ENCODE results near the gene BABAM2. TPM values are rescaled to one million over a fixed set of nuclear protein-coding genes. Genes with fewer than 3 reads are reported as not detected.

BABAM2 gene
- total RNA-seq, 1 experiment from 2014 or later = 46.1 TPM

DNA sequence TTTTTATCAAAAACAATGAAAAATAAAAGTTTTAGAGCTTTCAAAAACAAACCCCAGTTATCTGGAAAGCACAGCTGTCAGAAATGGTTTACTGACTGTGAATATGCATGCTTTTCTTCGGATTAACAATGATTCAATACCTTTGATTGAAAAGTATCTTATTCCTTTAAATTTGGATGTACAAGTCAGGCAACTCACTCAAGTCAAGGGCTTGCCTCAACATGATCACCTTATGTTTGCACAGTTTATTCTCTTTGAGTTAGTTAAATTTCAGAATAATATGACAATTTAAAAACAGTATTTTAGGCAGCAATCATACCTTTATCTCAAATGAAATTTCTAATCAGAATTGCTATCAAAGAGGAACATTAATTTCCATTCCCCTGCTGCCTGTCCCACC, 393.3 kb downstream of the BABAM2 start:
- Histone ChIP-seq H3K27ac (no peak overlapping the region), H4K20me1 (ENCODE audit: insufficient read depth) (no peaks in the 10 kb centered on the region)
- CTCF ChIA-PET = no interaction called here

DNA sequence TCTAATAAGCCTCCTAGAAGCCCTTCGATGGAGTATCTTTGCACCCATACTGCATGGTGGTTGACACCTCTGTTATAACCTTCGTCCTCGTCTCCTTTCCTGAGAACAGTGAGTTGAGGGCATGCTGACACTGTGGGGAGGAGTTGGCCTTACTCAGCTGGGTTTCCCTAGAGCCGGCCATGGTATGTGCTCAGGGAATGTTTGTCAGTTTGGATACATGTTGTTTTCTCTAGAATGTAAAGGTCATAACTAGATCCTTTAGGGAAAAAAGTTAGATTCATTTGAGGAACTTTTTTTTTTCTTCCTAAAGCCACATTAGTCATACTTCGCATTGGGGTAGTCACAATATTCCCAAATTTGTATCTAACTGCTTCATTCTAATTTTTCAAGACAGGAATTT, 396.1 kb downstream of the BABAM2 start:
- intact Hi-C loops (cut with micrococcal nuclease; ENCODE audit: unreplicated experiment) = no loop called here
- CTCF ChIA-PET = interaction anchor here (0.7 kb wide), 1 partner anchor 166 kb away, joined by 3 read pairs; no protein-coding TSS in a partner anchor
- H3K4me2 ChIP-seq = no peak overlapping the region
- POLR2A ChIA-PET (ENCODE audit: unreplicated experiment) = no interaction called here
- BruUV-seq (replicated peaks) = no TSS peak
- no peaks in the 10 kb centered on the region for H3K79me2 ChIP-seq (ENCODE audit: low read depth)
- H3K9me2 ChIP-seq (ENCODE audit: insufficient read depth) = no peaks in the 10 kb centered on the region
- no peaks in the 10 kb centered on the region for H4K20me1 ChIP-seq (ENCODE audit: insufficient read depth)
- H3F3A ChIP-seq (ENCODE audit: insufficient read depth, low read depth) = peaks cover under 1% of the 10 kb centered on the region; the same call in 1 of the 2 replicates
- no peak overlapping the region for H3K4me3 ChIP-seq
- no peak for DNase-seq
- TF ChIP-seq, protein P1, sequence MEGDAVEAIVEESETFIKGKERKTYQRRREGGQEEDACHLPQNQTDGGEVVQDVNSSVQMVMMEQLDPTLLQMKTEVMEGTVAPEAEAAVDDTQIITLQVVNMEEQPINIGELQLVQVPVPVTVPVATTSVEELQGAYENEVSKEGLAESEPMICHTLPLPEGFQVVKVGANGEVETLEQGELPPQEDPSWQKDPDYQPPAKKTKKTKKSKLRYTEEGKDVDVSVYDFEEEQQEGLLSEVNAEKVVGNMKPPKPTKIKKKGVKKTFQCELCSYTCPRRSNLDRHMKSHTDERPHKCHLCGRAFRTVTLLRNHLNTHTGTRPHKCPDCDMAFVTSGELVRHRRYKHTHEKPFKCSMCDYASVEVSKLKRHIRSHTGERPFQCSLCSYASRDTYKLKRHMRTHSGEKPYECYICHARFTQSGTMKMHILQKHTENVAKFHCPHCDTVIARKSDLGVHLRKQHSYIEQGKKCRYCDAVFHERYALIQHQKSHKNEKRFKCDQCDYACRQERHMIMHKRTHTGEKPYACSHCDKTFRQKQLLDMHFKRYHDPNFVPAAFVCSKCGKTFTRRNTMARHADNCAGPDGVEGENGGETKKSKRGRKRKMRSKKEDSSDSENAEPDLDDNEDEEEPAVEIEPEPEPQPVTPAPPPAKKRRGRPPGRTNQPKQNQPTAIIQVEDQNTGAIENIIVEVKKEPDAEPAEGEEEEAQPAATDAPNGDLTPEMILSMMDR (conservative IDR thresholded peaks at IDR 0.05) = no peak
- no peak for TF ChIP-seq EZH2 (IDR thresholded peaks at IDR 0.05; ENCODE audit: low read depth)
- no peaks in the 10 kb centered on the region for H3K36me3 ChIP-seq (ENCODE audit: low read depth)
- H3K4me1 ChIP-seq (replicated peaks; ENCODE audit: insufficient read depth) = peaks cover 15% of the 10 kb centered on the region
- H3K27me3 ChIP-seq (ENCODE audit: insufficient read depth, low read depth) = no peaks in the 10 kb centered on the region
- no peak overlapping the region for H3K27ac ChIP-seq
- no peaks in the 10 kb centered on the region for H3K9me3 ChIP-seq (ENCODE audit: insufficient read depth, low read depth)
- H2AFZ ChIP-seq = no peak overlapping the region

More for the DNA sequence above, 393.3 kb downstream of the BABAM2 start:
- H3K79me2 ChIP-seq (ENCODE audit: low read depth) = no peaks in the 10 kb centered on the region
- no peak overlapping the region for H2AFZ ChIP-seq
- H3K4me3 ChIP-seq = no peak overlapping the region
- no peaks in the 10 kb centered on the region for H3K36me3 ChIP-seq (ENCODE audit: low read depth)
- no peak for TF ChIP-seq EZH2 (IDR thresholded peaks at IDR 0.05; ENCODE audit: low read depth)
- TF ChIP-seq, protein P1 (conservative IDR thresholded peaks at IDR 0.05) = no peak
- peaks cover 21% of the 10 kb centered on the region for H3F3A ChIP-seq (ENCODE audit: insufficient read depth, low read depth)
- no peak overlapping the region for H3K4me2 ChIP-seq
- no peaks in the 10 kb centered on the region for H3K9me2 ChIP-seq (ENCODE audit: insufficient read depth)
- intact Hi-C loops (cut with micrococcal nuclease; ENCODE audit: unreplicated experiment) = no loop called here
- no peak for DNase-seq
- H3K9me3 ChIP-seq (ENCODE audit: insufficient read depth, low read depth) = no peaks in the 10 kb centered on the region
- POLR2A ChIA-PET (ENCODE audit: unreplicated experiment) = interaction anchor here (0.7 kb wide), 2 partner anchors 106 to 512 kb away, joined by 3 to 6 read pairs; no protein-coding TSS in a partner anchor
- no peaks in the 10 kb centered on the region for H3K27me3 ChIP-seq (ENCODE audit: insufficient read depth, low read depth)
- BruUV-seq (replicated peaks) = no TSS peak
- peaks cover 43% of the 10 kb centered on the region for H3K4me1 ChIP-seq (replicated peaks; ENCODE audit: insufficient read depth)

DNA sequence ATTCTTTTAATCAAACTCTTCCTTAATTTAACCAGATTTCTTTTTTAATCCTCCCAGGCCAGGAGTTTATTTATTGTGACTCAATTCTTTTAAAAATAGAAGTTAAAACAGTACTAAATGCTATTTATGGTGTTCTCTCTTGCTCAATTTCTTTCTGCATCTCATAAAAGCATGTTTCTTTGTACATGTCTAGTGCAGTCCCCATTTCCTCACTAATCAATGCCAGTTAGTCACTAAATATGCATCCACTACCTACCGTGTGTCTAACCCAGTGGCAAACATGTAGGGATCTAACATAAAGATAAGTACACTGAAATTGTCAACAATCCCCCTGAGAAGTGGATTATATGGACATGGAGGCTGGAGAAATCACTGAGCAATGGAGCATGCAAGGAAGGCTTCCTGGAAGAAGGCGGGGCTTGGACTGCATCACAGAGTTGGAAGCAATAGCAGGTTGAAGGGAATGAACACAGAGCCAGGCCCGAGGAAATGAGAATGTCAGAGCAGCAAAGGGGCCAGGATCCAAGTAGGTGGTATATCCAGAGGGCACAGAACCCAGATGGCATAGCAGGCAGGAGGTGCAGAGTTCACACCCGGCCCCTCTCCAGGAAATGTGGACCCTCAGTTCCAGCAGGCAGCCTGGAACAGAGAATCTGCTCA, 396.9 kb downstream of the BABAM2 start:
- H3K79me2 ChIP-seq (ENCODE audit: low read depth) = no peaks in the 10 kb centered on the region
- no peak overlapping the region for H2AFZ ChIP-seq
- DNase-seq = no peak
- no peak overlapping the region for H3K4me3 ChIP-seq
- H3K27me3 ChIP-seq (ENCODE audit: insufficient read depth, low read depth) = no peaks in the 10 kb centered on the region
- H3K4me2 ChIP-seq = no peak overlapping the region
- H3K9me3 ChIP-seq (ENCODE audit: insufficient read depth, low read depth) = no peaks in the 10 kb centered on the region
- H3K36me3 ChIP-seq (ENCODE audit: low read depth) = no peaks in the 10 kb centered on the region
- H4K20me1 ChIP-seq (ENCODE audit: insufficient read depth) = no peaks in the 10 kb centered on the region
- 0 out of 2 replicates have a peak, but pooled peaks cover 2% of the 10 kb centered on the region for H3F3A ChIP-seq (ENCODE audit: insufficient read depth, low read depth)
- peaks cover 8% of the 10 kb centered on the region for H3K4me1 ChIP-seq (replicated peaks; ENCODE audit: insufficient read depth)
- no peak overlapping the region for H3K27ac ChIP-seq
- no TSS peak for BruUV-seq (replicated peaks)
- intact Hi-C loops (cut with micrococcal nuclease; ENCODE audit: unreplicated experiment) = no loop called here
- POLR2A ChIA-PET (ENCODE audit: unreplicated experiment) = no interaction called here
- TF ChIP-seq, protein P1 (conservative IDR thresholded peaks at IDR 0.05) = no peak
- no peak for TF ChIP-seq EZH2 (IDR thresholded peaks at IDR 0.05; ENCODE audit: low read depth)
- CTCF ChIA-PET = interaction anchor here (0.7 kb wide), 1 partner anchor 166 kb away, joined by 3 read pairs; no protein-coding TSS in a partner anchor
- H3K9me2 ChIP-seq (ENCODE audit: insufficient read depth) = no peaks in the 10 kb centered on the region
